ENCODE measurements around the gene RGS10. TPM values are rescaled to one million over a fixed set of nuclear protein-coding genes. Genes with fewer than 3 reads are reported as not detected.

The RGS10 gene
- total RNA-seq, 4 donors from 2014 or later = 15.2 to 27.0 (median 23.0) TPM

DNA sequence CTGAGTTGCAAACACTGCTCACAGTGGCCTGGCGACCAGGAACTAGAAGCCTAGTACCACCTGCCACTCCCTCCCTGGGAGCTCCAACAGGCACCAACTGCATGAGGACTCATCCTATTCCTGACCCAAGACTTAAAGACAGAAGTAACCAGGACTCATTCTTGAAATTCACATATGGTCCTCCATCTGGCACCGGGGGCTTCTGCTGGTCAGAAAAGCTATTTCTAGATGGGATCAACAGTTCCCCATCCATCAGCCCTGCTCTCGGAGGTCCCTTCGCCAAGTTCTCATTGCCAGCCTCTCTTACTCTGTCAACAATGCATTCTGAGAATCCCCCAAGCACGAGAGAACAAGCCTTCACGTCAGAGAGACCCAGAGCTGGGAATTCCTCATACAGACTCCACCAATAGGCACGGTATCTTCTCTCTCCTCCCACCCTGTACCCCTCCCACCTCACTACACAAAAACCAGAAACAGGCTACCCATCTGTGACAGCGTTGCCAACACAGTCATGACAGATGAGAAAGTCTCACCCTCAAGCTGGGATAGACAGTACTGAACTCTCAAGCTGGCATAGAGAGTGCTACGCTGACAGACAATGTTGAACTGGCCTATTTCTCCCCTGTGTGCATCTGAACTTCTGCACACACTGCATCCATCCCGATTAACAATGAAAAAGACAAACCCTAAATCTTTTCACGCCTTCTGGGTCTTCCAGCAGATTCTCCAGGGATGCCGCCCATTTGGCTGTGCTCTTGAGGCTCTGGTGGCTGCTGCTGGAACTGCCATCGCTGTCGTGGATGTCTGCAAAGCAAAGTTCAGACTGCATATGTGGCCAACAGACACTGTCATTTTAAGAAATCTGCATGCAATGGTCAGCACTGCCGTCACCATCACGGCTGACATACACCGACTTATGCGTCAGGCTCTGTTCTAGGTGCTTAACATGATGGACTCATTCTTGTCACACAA, 15.6 kb downstream of the RGS10 start:
- no peak overlapping the region for H3K27ac ChIP-seq
- no peaks in the 10 kb centered on the region for H3K27me3 ChIP-seq
- WGBS = 74% methylated on average over 18 of the region's 18 CpGs
- H3K4me3 ChIP-seq = no peak overlapping the region
- H3K9me3 ChIP-seq = no peaks in the 10 kb centered on the region
- DNase-seq (ENCODE audit: low spot score in 2 of 2) = no peak
- peaks cover 2% of the 10 kb centered on the region for H3K4me1 ChIP-seq
- peaks cover 10% of the 10 kb centered on the region for H3K36me3 ChIP-seq
- TF ChIP-seq POLR2AphosphoS5 (IDR thresholded peaks at IDR 0.05) = no peak
- TF ChIP-seq, protein P1, sequence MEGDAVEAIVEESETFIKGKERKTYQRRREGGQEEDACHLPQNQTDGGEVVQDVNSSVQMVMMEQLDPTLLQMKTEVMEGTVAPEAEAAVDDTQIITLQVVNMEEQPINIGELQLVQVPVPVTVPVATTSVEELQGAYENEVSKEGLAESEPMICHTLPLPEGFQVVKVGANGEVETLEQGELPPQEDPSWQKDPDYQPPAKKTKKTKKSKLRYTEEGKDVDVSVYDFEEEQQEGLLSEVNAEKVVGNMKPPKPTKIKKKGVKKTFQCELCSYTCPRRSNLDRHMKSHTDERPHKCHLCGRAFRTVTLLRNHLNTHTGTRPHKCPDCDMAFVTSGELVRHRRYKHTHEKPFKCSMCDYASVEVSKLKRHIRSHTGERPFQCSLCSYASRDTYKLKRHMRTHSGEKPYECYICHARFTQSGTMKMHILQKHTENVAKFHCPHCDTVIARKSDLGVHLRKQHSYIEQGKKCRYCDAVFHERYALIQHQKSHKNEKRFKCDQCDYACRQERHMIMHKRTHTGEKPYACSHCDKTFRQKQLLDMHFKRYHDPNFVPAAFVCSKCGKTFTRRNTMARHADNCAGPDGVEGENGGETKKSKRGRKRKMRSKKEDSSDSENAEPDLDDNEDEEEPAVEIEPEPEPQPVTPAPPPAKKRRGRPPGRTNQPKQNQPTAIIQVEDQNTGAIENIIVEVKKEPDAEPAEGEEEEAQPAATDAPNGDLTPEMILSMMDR (IDR thresholded peaks at IDR 0.05) = peak in 1 of 2 donors; percentile 29

DNA sequence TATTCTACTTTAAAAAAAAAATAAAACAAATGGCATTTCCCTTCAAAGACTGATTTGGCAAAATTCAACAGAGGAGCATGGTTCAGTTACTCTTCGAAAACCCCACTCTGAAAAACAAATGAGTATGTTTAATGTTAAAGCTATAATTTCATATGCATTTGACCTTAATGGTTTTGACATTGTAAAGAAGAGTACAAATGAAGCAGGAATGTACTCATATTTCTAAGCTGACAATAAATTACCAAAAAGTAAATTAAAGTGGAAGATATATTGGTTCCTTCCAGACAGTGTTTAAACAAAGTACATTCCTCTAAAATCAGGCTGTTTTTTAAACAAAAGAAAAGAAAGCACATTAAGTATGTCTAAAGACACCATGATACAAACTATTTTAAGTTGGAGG, 16.4 kb downstream of the RGS10 start:
- Histone ChIP-seq H3K4me3 (no peak overlapping the region), H3K27me3 (no peaks in the 10 kb centered on the region), H3K27ac (no peak overlapping the region), H3K9me3 (no peaks in the 10 kb centered on the region), H3K4me1 (peaks cover 2% of the 10 kb centered on the region), H3K36me3 (peaks cover 10% of the 10 kb centered on the region)
- TF ChIP-seq EP300 (IDR thresholded peaks at IDR 0.05) = no peak
- no peak for TF ChIP-seq POLR2A (IDR thresholded peaks at IDR 0.05)
- no peak for TF ChIP-seq POLR2AphosphoS5 (IDR thresholded peaks at IDR 0.05)
- TF ChIP-seq, protein P1 (IDR thresholded peaks at IDR 0.05) = no peak
- no peak for DNase-seq (ENCODE audit: low spot score in 2 of 2)
- 84% methylated on average over 1 of the region's 1 CpG for WGBS

DNA sequence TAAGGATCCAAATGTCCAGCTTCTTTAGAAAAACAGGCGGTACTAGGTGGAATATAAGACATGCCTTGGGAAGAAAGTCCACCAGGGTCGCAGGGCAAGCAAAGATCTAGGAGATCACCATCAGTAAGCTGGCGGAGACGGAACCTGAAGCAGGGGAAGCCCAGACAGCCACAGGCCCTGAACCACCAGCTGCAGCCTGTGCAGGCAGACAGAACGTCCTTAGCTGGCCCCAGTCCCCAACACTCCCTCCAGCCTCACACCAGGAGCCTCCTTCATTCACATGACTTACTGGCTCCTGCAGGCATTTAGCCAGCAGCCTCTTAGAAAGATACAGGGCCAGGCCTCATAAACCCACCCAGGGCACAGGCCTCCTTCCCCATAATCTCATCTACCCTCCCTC, 17.4 kb downstream of the RGS10 start:
- no peak overlapping the region for H3K4me3 ChIP-seq
- WGBS = 95% methylated on average over 5 of the region's 5 CpGs
- no peak overlapping the region for H3K27ac ChIP-seq
- H3K36me3 ChIP-seq = peaks cover 10% of the 10 kb centered on the region
- H3K27me3 ChIP-seq = no peaks in the 10 kb centered on the region
- DNase-seq (ENCODE audit: low spot score in 2 of 2) = no peak
- no peaks in the 10 kb centered on the region for H3K9me3 ChIP-seq
- H3K4me1 ChIP-seq = peaks cover 2% of the 10 kb centered on the region
- TF ChIP-seq POLR2A (IDR thresholded peaks at IDR 0.05) = no peak
- TF ChIP-seq, protein P1 (IDR thresholded peaks at IDR 0.05) = no peak
- no peak for TF ChIP-seq EP300 (IDR thresholded peaks at IDR 0.05)
- no peak for TF ChIP-seq POLR2AphosphoS5 (IDR thresholded peaks at IDR 0.05)

DNA sequence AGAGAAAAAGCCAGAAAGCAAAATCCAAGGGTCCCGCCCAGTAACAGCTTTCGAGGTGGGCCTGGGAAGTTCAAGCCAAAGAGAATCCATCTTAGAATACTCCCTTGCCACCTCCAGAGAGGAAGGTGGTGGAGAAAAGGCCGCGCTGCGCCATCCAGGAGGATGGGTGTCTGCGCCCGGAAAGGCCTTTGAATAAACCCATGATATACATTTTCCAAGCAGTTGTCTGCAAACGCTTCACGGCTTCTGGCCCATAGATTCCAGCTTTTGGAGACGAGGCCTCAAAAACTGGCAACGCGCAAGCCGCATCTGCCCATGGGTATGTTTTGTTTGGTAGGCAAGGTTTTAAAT, 17.8 kb downstream of the RGS10 start:
- Histone ChIP-seq H3K4me1 (peaks cover 2% of the 10 kb centered on the region), H3K36me3 (peaks cover 10% of the 10 kb centered on the region), H3K27me3 (no peaks in the 10 kb centered on the region), H3K4me3 (no peak overlapping the region), H3K9me3 (no peaks in the 10 kb centered on the region), H3K27ac (no peak overlapping the region)
- no peak for DNase-seq (ENCODE audit: low spot score in 2 of 2)
- no peak for TF ChIP-seq POLR2A (IDR thresholded peaks at IDR 0.05)
- TF ChIP-seq EP300 (IDR thresholded peaks at IDR 0.05) = no peak
- TF ChIP-seq, protein P1 (IDR thresholded peaks at IDR 0.05) = no peak
- TF ChIP-seq POLR2AphosphoS5 (IDR thresholded peaks at IDR 0.05) = no peak
- WGBS = 88% methylated on average over 13 of the region's 13 CpGs

DNA sequence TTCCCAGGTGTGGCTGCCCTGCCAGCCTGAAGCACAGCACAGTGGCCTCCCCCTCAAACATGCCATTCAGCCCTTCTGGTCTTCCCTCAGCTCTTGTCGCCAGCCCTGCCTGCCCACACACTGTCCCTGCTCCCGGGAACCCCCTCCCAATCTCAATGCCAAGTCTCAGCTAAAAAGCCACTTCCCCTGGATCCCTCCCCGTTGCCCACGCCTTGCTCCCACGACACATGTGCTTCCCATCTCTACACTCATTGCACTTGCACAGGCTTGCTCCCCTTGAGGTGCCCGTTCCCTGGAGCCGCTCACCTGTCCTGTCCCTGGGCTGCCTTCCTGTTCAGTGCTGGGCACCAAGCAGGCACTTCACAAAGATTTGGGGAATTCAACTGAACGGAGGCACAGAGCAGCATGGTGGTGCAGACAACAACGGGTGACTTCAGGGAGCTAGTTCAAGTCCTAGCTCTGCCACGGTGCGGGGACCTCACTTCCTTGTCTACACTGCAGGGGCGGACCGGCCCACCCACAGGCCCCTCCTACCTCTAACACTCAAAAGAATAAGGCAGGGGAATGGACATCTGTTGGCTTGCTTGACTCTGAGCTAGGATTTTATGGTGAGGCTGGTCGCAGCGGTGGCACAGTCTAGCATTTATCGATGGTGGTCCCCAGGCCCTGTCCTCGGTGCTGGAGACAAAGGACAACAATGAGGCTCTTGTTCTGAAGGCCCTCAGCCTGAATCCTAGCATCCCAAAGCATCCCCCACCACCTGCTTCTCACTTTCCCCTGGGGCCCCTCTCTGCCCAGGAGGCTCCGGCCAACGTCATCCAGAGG, 18.4 kb downstream of the RGS10 start:
- Histone ChIP-seq H3K4me3 (no peak overlapping the region), H3K4me1 (peaks cover 2% of the 10 kb centered on the region), H3K27me3 (no peaks in the 10 kb centered on the region), H3K9me3 (no peaks in the 10 kb centered on the region), H3K36me3 (peaks cover 10% of the 10 kb centered on the region), H3K27ac (no peak overlapping the region)
- WGBS = 87% methylated on average over 19 of the region's 19 CpGs
- no peak for TF ChIP-seq POLR2A (IDR thresholded peaks at IDR 0.05)
- DNase-seq (ENCODE audit: low spot score in 2 of 2) = no peak
